Measurements from ENCODE around the gene PLEKHJ1.
"Not testable (repeated sequence)": the region's sequence is repeated elsewhere in the genome, so short reads cannot be mapped to it uniquely, and the experiment has no call there.

The PLEKHJ1 gene

DNA sequence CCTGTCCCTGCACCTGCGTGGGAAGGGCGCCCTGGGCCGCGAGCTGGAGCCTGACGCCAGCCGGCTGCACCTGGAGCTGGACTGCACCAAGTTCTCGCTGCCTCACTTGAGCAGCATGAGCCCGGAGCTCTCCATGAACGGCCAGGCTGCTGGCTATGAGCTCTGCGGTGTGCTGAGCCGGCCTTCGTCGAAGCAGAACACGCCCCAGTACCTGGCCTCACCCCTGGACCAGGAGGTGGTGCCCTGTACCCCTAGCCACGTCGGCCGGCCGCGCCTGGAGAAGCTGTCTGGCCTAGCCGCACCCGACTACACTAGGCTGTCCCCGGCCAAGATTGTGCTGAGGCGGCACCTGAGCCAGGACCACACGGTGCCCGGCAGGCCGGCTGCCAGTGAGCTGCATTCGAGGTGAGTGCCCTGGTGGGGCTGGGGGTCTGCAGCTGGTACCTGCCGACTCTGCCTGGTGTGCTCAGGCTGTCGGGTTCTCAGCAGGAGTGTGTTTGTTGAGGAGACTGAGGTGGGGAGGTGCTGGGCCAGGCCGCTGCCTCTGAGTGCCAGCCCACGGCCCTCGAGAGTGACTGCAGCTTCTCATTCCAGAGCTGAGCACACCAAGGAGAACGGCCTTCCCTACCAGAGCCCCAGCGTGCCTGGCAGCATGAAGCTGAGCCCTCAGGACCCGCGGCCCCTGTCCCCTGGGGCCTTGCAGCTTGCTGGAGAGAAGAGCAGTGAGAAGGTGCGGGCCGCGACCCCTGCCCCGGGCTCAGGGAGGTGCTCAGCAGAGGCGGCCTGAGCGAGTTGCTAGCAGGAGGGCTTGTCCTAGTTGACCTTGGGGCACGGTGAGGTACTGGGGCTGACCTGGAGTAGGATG is 19.5 kb downstream of the PLEKHJ1 start:
- DNase-seq, result no peak

DNA sequence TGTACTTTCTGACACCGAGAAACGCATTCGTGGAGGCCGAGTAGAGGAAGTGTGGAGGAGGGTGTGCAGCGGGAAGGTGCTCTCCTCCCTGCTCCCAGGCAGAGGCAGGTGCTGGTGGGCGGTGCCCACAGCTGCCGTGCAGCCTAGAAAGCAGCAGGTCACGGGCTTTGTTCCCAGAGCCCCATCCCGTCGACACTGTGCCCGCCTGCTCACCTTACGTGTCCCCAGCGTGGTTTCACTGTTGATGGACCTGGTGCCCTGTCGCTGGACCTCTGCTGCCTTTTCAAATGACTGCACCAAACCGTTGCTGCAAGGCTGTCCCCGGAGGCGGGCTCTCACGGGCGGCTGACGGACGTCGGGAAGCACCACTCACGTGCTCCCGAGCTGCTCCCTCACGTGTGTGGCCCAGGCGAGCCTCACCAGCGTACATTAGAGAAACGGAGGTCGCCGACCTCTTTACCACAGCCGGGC is 20.8 kb downstream of the PLEKHJ1 start:
- peak; percentile 33 for DNase-seq

- DNase-seq, result no peak
Measured at GRCh38 chr19:2214251-2214650, 21.9 kb downstream of the PLEKHJ1 start.

GRCh38 chr19:2213799-2214198 is 22.3 kb downstream of the PLEKHJ1 start:
- DNase-seq, result no peak

DNA sequence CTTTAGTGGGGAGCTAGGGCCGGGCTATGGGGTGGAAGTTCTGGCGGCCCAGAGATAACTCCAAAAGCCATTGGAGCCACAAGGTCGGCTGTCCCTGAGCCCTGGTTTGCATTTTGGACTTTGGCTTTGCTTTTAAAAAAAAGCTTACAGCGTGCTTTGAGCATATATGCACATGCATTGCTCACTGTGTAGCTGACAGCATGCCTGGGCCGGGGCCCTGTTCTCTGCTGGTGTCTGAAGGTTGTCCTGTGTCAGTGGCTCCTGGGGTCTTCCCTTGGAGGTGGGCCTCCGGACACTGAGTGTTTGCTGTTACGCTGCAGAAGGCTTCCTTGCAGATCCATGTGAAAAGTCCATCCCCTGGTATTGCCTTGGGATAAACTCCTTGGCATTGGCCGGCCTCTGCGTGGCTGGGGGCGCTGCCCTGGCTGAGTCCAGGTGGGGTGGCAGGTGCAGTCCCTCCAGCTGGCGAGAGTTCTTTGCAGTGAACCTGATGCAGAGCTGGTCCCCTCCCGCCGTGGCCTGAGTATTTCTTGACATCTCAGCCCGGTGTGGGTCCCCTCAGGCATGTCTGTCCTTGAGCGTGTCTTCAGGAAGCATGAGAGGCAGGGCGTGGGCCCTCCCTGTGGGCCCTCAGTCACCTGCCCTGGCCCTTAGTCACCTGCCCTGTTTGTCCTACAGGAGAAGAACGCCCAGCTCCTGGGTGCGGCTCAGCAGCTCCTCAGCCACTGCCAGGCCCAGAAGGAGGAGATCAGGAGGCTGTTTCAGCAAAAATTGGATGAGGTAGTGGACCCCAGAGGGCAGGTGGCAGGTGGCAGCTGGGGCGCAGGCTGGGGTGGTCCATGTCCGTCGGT is 23.0 kb downstream of the PLEKHJ1 start:
- DNase-seq, result no peak

- DNase-seq, result no peak
Measured at GRCh38 chr19:2210987-2211740, 25.0 kb downstream of the PLEKHJ1 start.

- no peak for DNase-seq
Measured at GRCh38 chr19:2210206-2210605, 25.9 kb downstream of the PLEKHJ1 start.

DNA sequence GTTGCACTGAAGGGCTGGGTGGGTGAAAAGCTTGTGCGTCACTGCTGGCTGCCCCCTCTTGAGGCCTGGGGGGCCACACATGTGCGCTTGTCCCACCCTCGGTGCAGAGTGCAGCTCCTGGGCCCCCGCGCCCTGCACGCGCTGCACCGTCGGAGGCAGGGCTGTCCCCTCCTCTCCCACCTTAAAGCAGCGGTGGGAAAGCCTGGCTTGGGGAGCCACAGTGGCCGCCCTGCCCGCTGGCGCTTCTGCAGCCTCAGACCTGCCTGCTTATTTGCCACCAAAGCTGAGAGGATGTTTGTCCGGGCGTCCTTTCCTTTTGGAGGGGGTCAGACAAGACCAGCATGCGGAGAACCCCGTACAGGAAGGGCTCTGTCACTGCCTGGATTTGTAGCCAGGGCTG is 26.7 kb downstream of the PLEKHJ1 start:
- DNase-seq, result no peak

- no peak for DNase-seq
Measured at GRCh38 chr19:2208975-2209374, 27.2 kb downstream of the PLEKHJ1 start.

DNA sequence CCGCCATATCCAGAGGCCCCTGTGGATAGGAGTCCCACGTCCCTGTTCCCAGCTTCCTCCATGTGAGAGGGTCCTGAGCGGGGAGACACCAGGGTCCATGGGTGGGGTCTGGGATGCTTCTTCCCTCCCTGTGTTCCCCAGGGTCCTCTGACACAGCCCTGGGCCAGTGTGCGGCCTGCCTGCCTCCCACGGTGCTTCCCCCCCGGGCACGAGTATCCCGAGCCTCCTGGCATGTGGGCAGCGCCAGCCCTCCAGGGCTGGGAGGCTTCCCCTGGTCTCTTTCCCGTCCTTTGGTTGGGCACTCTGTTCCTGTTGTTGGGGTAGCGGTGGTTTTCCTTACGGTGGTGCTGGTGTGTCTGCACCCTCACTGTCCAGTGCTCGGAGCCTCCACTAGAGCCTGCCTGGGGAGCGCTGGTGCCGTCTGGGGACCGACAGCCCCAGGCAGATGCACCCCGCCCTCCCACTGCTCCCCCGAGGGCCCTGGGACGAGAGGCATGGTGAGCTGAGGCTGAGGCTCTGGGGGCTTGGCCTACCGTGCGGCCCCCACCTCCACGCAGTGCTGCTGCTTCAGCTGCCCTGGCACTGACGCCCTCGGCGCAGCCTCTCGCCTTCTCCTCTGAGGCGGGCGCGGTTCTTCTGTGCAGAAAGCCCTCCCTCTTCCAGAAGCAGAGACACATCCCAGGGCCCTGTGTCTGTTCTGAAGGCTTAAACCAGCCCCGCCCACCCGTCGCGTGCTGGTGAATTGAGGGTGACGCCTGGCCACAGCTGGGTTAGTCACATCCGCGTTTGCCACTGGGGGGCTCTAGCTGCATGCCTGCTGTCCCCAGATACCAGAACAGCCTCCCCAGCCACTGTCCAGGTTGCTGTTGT is 27.9 kb downstream of the PLEKHJ1 start:
- no peak for DNase-seq

DNA sequence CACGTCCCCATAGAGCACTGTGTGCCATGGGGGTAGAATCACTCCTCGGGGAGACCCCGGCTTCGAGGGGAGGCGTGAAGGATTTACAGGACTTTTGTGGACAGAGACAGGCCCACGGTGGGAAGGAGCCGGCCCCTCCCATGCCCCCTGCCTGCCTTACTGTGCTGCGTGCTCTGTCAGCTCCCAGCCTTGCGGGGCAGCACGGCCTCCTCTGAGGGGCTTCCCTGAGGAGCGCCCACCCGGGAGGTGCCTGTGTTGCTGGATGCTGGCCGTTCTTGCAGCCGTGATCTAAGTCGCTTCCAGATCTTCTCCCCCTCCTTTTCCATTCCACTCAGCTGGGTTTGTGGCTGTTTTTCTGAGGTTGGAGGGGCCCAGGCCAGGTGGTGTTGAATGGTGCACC is 29.1 kb downstream of the PLEKHJ1 start:
- no peak for DNase-seq

GRCh38 chr19:2202366-2202765 is 33.8 kb downstream of the PLEKHJ1 start:
- no peak for DNase-seq

GRCh38 chr19:2201473-2202148 is 34.5 kb downstream of the PLEKHJ1 start:
- no peak for DNase-seq

DNA sequence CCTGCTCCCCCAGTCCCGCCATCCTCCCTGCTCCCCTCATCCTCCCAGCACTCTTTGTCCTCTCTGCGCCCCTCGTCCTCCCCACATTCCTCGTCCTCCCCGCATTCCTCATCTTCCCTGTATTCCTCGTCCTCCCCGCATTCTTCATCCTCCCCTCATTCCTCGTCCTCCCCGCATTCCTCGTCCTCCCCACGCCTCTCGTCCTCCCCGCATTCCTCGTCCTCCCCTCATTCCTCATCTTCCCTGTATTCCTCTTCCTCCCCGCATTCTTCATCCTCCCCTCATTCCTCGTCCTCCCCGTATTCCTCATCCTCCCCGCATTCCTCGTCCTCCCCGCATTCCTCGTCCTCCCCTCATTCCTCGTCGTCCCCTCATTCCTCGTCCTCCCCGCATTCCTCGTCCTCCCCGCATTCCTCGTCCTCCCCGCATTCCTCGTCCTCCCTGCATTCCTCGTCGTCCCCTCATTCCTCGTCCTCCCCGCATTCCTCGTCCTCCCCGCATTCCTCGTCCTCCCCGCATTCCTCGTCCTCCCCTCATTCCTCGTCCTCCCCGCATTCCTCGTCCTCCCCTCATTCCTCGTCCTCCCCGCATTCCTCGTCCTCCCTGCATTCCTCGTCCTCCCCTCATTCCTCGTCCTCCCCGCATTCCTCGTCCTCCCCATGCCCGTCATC is 35.4 kb downstream of the PLEKHJ1 start:
- DNase-seq, result not testable (repeated sequence)

DNA sequence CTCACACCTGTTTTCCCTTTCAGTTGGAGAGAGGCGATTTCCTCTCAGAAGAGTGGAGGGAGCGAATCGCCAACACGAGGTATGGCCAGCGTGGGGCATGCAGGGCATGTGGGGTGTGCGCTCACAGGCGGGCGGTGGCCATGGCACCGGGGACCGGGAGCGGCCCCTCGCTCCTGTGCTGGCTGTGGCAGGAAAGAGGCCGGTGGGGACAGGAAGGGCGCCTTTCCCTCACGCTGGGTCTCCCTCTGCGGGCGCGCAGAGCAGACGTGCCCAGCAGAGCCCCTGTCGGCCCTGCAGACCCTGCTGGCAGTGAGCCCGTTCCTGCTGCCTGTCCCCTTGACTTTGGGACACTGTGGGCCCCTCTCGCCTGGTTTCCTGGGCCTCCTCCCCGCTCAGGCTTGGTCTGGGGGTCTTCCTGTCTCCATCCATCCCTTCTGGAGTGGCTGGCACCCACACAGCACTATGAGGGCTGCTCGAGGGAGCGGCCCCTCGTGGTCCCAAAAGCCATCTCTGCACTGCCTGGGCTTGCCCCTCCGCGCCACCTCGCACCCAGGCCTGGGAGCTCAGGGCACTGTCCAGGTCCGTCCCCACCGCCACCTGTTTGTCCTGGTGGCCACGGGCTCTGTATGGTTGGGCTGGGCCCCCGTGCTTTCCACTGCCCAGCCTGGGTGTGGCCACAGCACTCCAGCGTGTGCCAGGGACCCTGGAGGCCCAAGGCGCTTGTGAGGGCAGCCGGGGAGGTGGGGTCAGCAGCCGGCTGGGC is 36.1 kb downstream of the PLEKHJ1 start:
- DNase-seq, result no peak

DNA sequence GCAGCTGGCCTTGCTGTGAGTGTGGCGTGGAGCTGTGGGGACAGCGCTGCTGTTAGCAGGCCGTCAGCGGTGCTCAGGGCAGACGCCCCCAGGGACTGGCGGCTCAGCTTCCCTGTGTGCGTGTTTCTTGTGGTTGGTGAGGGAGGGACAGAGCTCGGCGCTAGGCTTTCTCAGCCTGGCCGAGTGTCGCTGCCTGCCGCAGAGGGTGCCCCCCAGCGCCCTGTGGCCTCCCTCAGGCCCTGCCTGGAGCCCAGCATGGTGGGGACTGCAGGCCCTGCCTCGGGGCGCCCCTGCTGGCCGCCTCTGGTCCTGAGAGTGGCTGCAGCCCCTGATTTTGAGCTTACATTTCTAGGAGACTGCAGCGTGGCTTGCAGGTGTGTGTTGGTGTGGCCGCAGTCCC is 36.9 kb downstream of the PLEKHJ1 start:
- DNase-seq, result no peak

DNA sequence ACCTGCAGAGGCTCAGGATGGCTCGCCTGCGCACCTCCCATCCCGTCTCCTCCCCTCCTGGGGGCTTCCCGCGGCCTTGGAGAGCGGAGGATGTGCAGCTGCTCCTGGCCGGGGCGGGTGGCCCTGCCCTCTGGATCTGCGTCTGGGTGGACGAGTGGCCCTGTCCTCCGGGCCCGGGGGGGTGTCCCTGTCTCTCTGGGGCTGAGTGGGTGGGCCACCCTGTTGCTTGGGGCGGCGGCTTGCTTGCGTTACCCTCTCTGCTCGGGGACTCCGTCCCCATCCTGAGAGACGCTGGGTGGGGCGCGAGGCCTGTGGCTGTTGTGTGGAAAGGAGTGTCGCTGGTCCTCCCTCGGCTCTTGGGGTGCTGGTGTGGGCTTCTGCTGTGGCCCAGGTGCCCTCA is 37.8 kb downstream of the PLEKHJ1 start:
- no peak for DNase-seq

GRCh38 chr19:2197270-2197669 is 38.9 kb downstream of the PLEKHJ1 start:
- no peak for DNase-seq

GRCh38 chr19:2195914-2196313 is 40.2 kb downstream of the PLEKHJ1 start:
- DNase-seq, result no peak

- no peak for DNase-seq
Measured at GRCh38 chr19:2195361-2195760, 40.8 kb downstream of the PLEKHJ1 start.

Data from activated CD4-positive, alpha-beta T cell treated with anti-CD3 and anti-CD28 coated beads for 1 hour (primary cell).